Mammary epithelial cell (primary cell): ENCODE measurements around the gene MYOZ2.

Experiments used
- EZH2 ChIP-seq: IDR thresholded peaks from 2 replicates; pipeline ENCODE4 v1.6.1; 2012; ENCODE audit warnings: low read length, inconsistent platforms, borderline replicate concordance
- TF ChIP-seq, protein P1 (sequence below), 2 donors: IDR thresholded peaks in 1 of 2; conservative IDR thresholded peaks in 1 of 2; 2 replicates each; pipeline ENCODE4 v1.5.1; 2011 to 2012; ENCODE audit warnings: inconsistent platforms in 2 of 2, low read length in 2 of 2, mild to moderate bottlenecking in 2 of 2, control low read depth in 1 of 2, low read depth in 1 of 2; ENCODE audit not compliant: insufficient read depth in 1 of 2; ENCODE audit errors: extremely low read depth in 1 of 2

DNA sequence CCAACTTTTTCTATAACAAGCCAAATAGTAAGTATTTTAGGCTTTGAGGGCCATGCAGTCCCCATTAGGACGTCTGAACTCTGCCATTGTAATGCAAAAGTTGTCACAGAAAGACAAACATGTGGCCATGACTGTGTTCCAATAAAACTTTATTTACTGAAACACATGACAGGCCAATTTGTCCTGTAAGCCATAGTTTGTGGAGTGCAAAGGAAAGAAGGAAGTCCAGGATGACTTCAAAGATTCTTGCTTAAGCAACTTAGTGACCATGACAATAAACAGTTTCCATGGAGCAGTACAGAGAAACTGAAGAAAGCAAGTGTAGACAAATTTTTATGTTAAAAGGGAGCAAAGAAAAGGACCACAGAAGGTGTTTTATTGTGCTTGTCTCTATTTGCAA, 35.0 kb upstream of the MYOZ2 start:
- TF ChIP-seq EZH2 = no peak
- TF ChIP-seq, protein P1, sequence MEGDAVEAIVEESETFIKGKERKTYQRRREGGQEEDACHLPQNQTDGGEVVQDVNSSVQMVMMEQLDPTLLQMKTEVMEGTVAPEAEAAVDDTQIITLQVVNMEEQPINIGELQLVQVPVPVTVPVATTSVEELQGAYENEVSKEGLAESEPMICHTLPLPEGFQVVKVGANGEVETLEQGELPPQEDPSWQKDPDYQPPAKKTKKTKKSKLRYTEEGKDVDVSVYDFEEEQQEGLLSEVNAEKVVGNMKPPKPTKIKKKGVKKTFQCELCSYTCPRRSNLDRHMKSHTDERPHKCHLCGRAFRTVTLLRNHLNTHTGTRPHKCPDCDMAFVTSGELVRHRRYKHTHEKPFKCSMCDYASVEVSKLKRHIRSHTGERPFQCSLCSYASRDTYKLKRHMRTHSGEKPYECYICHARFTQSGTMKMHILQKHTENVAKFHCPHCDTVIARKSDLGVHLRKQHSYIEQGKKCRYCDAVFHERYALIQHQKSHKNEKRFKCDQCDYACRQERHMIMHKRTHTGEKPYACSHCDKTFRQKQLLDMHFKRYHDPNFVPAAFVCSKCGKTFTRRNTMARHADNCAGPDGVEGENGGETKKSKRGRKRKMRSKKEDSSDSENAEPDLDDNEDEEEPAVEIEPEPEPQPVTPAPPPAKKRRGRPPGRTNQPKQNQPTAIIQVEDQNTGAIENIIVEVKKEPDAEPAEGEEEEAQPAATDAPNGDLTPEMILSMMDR (conservative IDR thresholded peaks at IDR 0.05 in 1 of 2, IDR thresholded peaks at IDR 0.05 in 1 of 2; ENCODE audit: extremely low read depth in 1 of 2, insufficient read depth in 1 of 2, low read depth in 1 of 2, low read length in 2 of 2) = no peak
